Esophagus squamous epithelium (tissue), 5 donors: ENCODE measurements around the gene RARRES2. TPM values are rescaled to one million over a fixed set of nuclear protein-coding genes. Genes with fewer than 3 reads are reported as not detected.

Source experiments
- DNase-seq: peaks from one replicate; lab custom pipeline; 2025; lab: John Stamatoyannopoulos, UW
- H3K27ac ChIP-seq, 4 donors: fragments of 200-600 bp; sonication (generic); one replicate each; pipeline ENCODE4 v1.5.1; 2016 to 2019; ENCODE audit warnings: mild to moderate bottlenecking in 1 of 4
- H3K27me3 ChIP-seq, 4 donors: fragments of 200-600 bp; sonication (generic); 1 replicate in 3 of 4; 2 replicates in 1 of 4; pipeline versions ENCODE4 v1.5.1 to v1.6.0; 2017 to 2021; ENCODE audit warnings: antibody characterized with exemption in 1 of 4
- H3K36me3 ChIP-seq, 3 donors: fragments of 200-600 bp; sonication (generic); one replicate each; pipeline ENCODE4 v1.5.1; 2016 to 2019
- H3K4me1 ChIP-seq, 3 donors: fragments of 200-600 bp; sonication (generic); one replicate each; pipeline ENCODE4 v1.5.1; 2017 to 2019
- H3K4me3 ChIP-seq, 4 donors: fragments of 200-600 bp; sonication (generic); 1 replicate in 3 of 4; 2 replicates in 1 of 4; pipeline ENCODE4 v1.5.1; 2016 to 2019; ENCODE audit warnings: mild to moderate bottlenecking in 2 of 4, moderate library complexity in 1 of 4
- H3K9me3 ChIP-seq, 3 donors: fragments of 200-600 bp; sonication (generic); one replicate each; pipeline ENCODE4 v1.5.1; 2016 to 2019
- CTCF ChIP-seq, 6 experiments: fragments of 450-650 bp in 4 of 6; fragments of 200-600 bp in 2 of 6; sonication (generic) in 2 of 6; IDR thresholded peaks; one replicate each; pipeline ENCODE4 v1.5.1; 2016 to 2019; ENCODE audit warnings: antibody characterized with exemption in 6 of 6, mild to moderate bottlenecking in 4 of 6, moderate library complexity in 4 of 6
- POLR2A ChIP-seq, 4 donors: fragments of 450-650 bp; IDR thresholded peaks; one replicate each; pipeline ENCODE4 v1.6.1; 2017; ENCODE audit warnings: antibody characterized with exemption in 4 of 4, mild to moderate bottlenecking in 4 of 4, moderate library complexity in 3 of 4
- WGBS, 2 donors: methylation state at CpG; one replicate each; pipeline ENCODE4 v1.1.5; 2018; 5-methylcytosine and 5-hydroxymethylcytosine counted together
- intact Hi-C: fragments of 100-400 bp; cut with DNase I; formaldehyde crosslinking; loops from one replicate; pipeline ENCODE4 v1.15.0; 2022
- total RNA-seq, 4 donors: library from RNA; depleted of rRNA; stranded (reverse); fragments of >200 nt; gene quantifications; one replicate each; pipeline ENCODE4 v1.1.0, GENCODE V29; 2016
- donor health status: DM: yes; HTN: yes; CAD: no.

RARRES2 gene
- total RNA-seq, 4 donors from 2014 or later, result 1.1 to 111 (median 14.9) TPM

DNA sequence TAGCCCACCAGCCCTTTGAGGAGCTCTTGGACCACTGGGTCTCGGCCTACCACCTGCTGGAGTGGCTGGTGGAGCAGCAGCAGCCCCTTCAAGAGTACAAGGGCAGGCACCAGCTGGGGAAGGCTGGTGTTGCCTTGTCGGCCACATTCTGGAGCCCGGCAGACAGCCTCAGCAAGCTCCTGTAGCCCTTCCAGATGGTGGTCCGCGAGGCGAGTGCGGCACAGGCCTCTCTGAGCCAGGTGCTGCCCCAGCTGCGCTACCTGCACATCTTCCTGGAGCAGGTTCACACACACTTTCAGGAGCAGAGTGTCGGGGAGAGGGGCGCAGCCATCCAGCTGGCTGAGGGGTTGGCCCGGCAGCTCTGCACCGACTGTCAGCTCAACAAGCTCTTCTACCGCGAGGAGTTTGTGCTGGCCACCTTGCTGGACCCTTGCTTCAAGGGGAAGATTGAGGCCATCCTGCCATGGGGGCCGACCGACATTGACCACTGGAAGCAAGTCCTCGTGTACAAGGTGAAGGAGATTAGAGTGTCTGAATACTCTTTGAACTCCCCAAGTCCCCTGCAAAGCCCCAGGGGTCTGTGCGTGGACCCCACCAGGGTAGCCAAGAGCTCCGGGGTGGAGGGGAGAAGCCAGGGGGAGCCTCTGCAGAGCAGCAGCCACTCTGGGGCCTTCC lies 11.1 kb downstream of the RARRES2 start:
- Histone ChIP-seq H3K27me3 (no peaks in the 10 kb centered on the region), H3K36me3 (peaks cover 0 to 64% (median 4%) of the 10 kb centered on the region in 3 donors), H3K4me1 (peaks cover 0 to 22% (median 1%) of the 10 kb centered on the region in 3 donors), H3K9me3 (no peaks in the 10 kb centered on the region), H3K27ac (peak overlapping the region in 1 of 4 donors; percentile 11), H3K4me3 (no peak overlapping the region)
- intact Hi-C loops, result no loop called here
- 93 to 100% methylated on average over 5 to 9 of the region's 19 CpGs for WGBS, 2 donors
- TF ChIP-seq POLR2A (IDR thresholded peaks at IDR 0.05) (no peak), CTCF (IDR thresholded peaks at IDR 0.05) (no peak)
- no peak for DNase-seq

DNA sequence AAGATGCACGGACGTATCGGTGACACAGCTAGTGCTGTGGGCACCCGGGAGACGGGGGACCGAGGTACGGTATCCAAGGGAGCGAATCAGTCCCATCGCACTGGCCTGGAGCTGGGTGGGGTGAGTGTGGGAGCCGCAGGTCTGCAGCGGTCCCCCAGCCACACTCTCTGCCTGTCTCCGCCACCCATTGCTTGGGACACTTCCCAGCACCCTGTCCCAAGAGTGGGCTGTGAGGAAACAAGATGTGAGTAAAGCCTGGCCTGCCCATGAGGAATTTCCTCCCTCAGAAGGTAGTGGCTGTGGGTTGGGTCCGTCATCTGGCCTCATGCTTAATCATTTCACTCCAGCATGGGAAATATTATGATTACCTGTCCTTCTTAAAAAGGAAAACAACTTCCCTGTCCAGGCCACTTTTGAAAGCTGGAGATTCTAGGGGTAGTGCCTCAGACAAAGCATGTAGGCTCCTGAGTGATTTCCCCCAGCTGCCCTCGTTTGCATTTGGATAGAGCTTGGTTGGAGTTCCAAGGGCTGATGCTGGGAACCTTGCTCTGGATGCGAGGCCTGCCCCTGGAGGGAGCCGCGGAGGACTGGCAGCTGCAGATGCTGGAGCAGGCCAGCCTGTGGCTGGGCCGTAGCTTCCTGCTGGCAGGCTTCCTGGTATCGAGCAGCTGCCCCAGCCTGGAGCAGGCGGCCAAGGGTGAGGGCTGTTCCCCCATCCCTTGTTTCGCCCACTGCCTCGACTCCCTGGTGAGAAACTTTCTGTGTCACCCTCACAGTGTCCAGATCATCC lies 11.9 kb downstream of the RARRES2 start:
- H3K4me1 ChIP-seq, result peaks cover 3 to 28% (median 7%) of the 10 kb centered on the region in 3 donors
- H3K9me3 ChIP-seq, result no peaks in the 10 kb centered on the region
- peaks cover 0 to 64% (median 4%) of the 10 kb centered on the region in 3 donors for H3K36me3 ChIP-seq
- intact Hi-C loops, result no loop called here
- H3K4me3 ChIP-seq, result no peak overlapping the region
- H3K27ac ChIP-seq, result peak overlapping the region in 2 of 4 donors; percentile 4 to 11
- WGBS, 2 donors, result 88 to 97% methylated on average over 9 to 13 of the region's 22 CpGs
- TF ChIP-seq POLR2A (IDR thresholded peaks at IDR 0.05), result no peak
- DNase-seq, result no peak
- H3K27me3 ChIP-seq, result no peaks in the 10 kb centered on the region

GRCh38 chr7:150327308-150327707 lies 14.1 kb downstream of the RARRES2 start:
- Histone ChIP-seq H3K27ac (no peak overlapping the region), H3K4me3 (no peak overlapping the region), H3K9me3 (no peaks in the 10 kb centered on the region), H3K27me3 (peaks cover 0 to 7% (median 0%) of the 10 kb centered on the region in 4 donors), H3K36me3 (peaks cover 0 to 64% (median 4%) of the 10 kb centered on the region in 3 donors), H3K4me1 (peaks cover 7 to 47% (median 12%) of the 10 kb centered on the region in 3 donors)
- intact Hi-C loops, result no loop called here
- 78 to 93% methylated on average over 3 of the region's 3 CpGs for WGBS, 2 donors
- no peak for TF ChIP-seq CTCF (IDR thresholded peaks at IDR 0.05)
- no peak for DNase-seq

DNA sequence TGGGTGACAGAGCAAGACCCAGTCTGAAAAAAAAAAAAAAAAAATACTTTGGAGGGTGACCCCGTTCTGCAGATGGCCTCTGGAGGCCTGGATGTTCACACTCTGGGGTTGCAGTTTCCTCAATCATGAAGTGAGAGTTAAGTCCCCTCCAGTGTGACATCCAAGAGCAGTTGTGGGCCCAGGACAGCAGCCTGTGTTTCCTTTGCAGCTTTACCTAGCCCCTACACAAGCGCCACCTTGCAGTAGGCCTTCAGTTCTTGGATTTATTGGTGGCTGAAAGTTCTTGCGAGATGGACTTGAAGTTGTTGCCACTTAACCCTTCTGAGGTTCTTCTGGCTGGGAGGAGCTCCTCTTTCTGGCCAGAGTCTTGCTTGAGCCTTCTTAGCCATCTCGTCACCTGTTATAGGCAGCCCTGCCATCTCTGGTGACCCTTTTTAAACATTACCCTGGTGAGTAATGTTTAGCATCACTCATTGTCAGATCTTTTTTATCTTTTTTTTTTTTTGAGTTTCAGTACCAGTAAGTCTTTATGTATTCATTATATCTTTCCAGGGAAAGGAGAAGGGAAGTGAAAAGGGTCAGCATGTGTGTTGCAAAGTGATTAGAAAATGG lies 14.7 kb downstream of the RARRES2 start:
- DNase-seq, result no peak
- 91 to 92% methylated on average over 4 of the region's 4 CpGs for WGBS, 2 donors

More for the DNA sequence above, 14.7 kb downstream of the RARRES2 start:
- peaks cover 0 to 7% (median 0%) of the 10 kb centered on the region in 4 donors for H3K27me3 ChIP-seq
- no peak overlapping the region for H3K27ac ChIP-seq
- H3K4me1 ChIP-seq, result peaks cover 11 to 53% (median 17%) of the 10 kb centered on the region in 3 donors
- H3K9me3 ChIP-seq, result no peaks in the 10 kb centered on the region
- TF ChIP-seq CTCF (IDR thresholded peaks at IDR 0.05), result no peak
- TF ChIP-seq POLR2A (IDR thresholded peaks at IDR 0.05), result no peak
- H3K4me3 ChIP-seq, result no peak overlapping the region
- intact Hi-C loops, result no loop called here
- peaks cover 0 to 61% (median 4%) of the 10 kb centered on the region in 3 donors for H3K36me3 ChIP-seq
